Stomach (tissue), 4 donors: ENCODE results near the gene CTBP1.

Experiments
- EP300 ChIP-seq: sonication (generic); formaldehyde crosslinking; IDR thresholded peaks from one replicate; pipeline ENCODE4 v1.6.1; 2017; ENCODE audit warnings: antibody characterized with exemption
- POLR2A ChIP-seq, 4 donors: fragments of 450-650 bp; IDR thresholded peaks; one replicate each; pipeline ENCODE4 v1.6.1; 2016; ENCODE audit warnings: antibody characterized with exemption in 4 of 4, control low read depth in 2 of 4, mild to moderate bottlenecking in 1 of 4, moderate library complexity in 1 of 4
- POLR2AphosphoS5 ChIP-seq, 3 donors: sonication (generic); formaldehyde crosslinking; IDR thresholded peaks; one replicate each; pipeline ENCODE4 v1.6.1; 2016; ENCODE audit warnings: antibody characterized with exemption in 3 of 3
- TF ChIP-seq, protein P1 (sequence below), 7 experiments: fragments of 450-650 bp in 4 of 7; fragments of 200-600 bp in 3 of 7; sonication (generic) in 3 of 7; IDR thresholded peaks; one replicate each; pipeline ENCODE4 v1.5.1; 2016 to 2019; ENCODE audit warnings: antibody characterized with exemption in 7 of 7, control low read depth in 2 of 7, mild to moderate bottlenecking in 1 of 7

DNA sequence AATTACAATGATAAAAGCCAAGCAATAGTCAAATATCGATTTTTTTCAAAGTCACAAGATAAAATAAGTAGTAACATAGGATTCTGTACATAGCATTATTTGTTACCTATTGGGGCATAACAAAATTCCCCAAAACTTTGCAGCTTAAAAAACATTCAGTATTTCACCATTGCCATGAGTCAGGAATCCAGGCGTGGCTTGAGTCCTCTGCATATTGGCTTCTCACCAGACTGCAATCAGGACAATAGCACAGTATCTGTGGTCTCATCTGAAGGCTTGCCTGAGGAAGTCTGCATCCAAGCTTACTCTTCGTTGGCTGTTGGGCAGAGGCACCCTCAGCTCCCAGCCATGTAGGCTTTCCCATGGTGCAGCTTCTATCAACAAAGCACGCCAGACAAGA is 6.2 kb upstream of the CTBP1 start:
- no peak for TF ChIP-seq POLR2A (IDR thresholded peaks at IDR 0.05)
- TF ChIP-seq, protein P1, sequence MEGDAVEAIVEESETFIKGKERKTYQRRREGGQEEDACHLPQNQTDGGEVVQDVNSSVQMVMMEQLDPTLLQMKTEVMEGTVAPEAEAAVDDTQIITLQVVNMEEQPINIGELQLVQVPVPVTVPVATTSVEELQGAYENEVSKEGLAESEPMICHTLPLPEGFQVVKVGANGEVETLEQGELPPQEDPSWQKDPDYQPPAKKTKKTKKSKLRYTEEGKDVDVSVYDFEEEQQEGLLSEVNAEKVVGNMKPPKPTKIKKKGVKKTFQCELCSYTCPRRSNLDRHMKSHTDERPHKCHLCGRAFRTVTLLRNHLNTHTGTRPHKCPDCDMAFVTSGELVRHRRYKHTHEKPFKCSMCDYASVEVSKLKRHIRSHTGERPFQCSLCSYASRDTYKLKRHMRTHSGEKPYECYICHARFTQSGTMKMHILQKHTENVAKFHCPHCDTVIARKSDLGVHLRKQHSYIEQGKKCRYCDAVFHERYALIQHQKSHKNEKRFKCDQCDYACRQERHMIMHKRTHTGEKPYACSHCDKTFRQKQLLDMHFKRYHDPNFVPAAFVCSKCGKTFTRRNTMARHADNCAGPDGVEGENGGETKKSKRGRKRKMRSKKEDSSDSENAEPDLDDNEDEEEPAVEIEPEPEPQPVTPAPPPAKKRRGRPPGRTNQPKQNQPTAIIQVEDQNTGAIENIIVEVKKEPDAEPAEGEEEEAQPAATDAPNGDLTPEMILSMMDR (IDR thresholded peaks at IDR 0.05): no peak
- TF ChIP-seq EP300: no peak
- TF ChIP-seq POLR2AphosphoS5 (IDR thresholded peaks at IDR 0.05): no peak
